ENCODE measurements around the gene PRPSAP2. TPM values are rescaled to one million over a fixed set of nuclear protein-coding genes. Genes with fewer than 3 reads are reported as not detected.
"Not testable (repeated sequence)": the region's sequence is repeated elsewhere in the genome, so short reads cannot be mapped to it uniquely, and the experiment has no call there.

PRPSAP2 gene
- total RNA-seq, 1 donor from 2014 or later: 43.0 TPM

DNA sequence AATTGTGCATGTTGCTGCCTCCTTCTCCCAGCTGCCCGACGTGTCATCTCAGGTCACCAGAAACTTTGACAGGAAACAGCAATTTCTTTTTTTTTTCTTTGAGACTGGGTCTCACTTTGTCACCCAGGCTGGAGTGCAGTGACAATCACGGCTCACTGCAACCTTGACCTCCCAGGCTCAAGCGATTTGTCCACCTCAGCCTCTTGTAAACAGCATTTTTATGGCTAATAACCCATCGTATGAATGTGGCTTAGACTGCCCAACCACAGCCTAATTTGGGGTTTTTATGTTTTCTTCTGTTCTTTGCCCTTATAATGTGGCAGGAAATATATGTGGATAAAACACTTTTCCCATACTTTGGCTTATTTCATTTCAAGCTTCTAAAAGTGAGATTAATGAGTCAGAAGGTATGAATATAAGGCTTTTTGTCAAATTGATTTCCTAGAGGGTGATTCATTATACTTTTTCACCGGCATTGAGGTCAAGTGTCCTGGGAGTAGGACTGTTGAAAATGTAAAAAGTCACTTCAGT is 63.0 kb downstream of the PRPSAP2 start:
- H3K27me3 ChIP-seq (ENCODE audit: control insufficient read depth, insufficient read depth, low read length): no peaks in the 10 kb centered on the region
- no peak for DNase-seq (ENCODE audit: low read depth)
- no peak for TF ChIP-seq CTCF (IDR thresholded peaks at IDR 0.05; ENCODE audit: insufficient read depth, low read length, poor library complexity, severe bottlenecking)
- peaks cover 1% of the 10 kb centered on the region for H3K36me3 ChIP-seq (ENCODE audit: control insufficient read depth, insufficient read depth, low read length)
- H3K4me3 ChIP-seq (ENCODE audit: low read depth, low read length): no peak overlapping the region

DNA sequence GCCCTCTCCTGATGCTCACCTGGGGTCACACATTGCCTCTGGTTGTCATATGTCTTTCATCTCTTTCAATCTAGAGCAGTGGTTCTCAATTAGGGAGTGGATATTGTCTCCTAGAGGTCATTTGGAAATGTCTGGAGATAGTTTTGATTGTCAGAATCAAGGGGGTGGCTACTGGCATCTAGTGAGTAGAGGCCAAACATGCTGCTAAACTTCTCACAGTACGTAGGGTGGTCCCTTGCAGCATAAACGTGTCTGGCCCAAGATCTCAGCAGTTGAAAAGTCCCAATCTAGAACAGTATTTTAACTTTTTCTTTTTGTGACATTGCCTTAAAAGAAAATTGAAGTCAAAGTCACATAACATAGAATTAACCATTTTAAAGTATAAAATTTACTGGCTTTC is 63.6 kb downstream of the PRPSAP2 start:
- no peak overlapping the region for H3K4me3 ChIP-seq (ENCODE audit: low read depth, low read length)
- no peaks in the 10 kb centered on the region for H3K27me3 ChIP-seq (ENCODE audit: control insufficient read depth, insufficient read depth, low read length)
- no peak for DNase-seq (ENCODE audit: low read depth)
- peaks cover 1% of the 10 kb centered on the region for H3K36me3 ChIP-seq (ENCODE audit: control insufficient read depth, insufficient read depth, low read length)
- no peak for TF ChIP-seq CTCF (IDR thresholded peaks at IDR 0.05; ENCODE audit: insufficient read depth, low read length, poor library complexity, severe bottlenecking)

DNA sequence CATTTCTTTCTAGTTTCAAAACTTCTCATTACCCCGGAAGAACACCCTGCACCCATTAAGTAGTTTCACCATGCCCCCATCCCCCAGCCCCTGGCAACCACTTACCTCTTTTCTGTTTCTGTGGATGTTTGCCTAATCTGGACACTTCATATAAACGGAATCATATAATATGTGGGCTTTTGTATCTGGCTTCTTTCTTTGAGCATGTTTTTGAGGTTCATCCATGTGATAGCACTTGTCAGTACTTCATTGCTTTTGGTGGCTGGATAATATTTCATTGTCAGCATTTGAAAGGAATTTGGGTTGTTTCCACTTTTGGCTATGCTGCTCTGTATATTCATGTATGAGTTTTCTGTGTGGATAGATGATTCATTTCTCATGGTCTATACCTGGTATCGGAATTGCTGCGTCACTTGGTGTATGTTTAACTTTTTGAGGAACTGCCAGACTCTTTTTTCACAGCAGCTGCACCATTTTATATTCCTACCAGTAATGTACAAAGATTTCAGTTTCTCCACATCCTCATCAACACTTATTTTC is 64.1 kb downstream of the PRPSAP2 start:
- no peak for TF ChIP-seq CTCF (IDR thresholded peaks at IDR 0.05; ENCODE audit: insufficient read depth, low read length, poor library complexity, severe bottlenecking)
- DNase-seq (ENCODE audit: low read depth): peak; percentile 31
- Histone ChIP-seq H3K27me3 (ENCODE audit: control insufficient read depth, insufficient read depth, low read length) (no peaks in the 10 kb centered on the region), H3K4me3 (ENCODE audit: low read depth, low read length) (no peak overlapping the region), H3K36me3 (ENCODE audit: control insufficient read depth, insufficient read depth, low read length) (peaks cover 1% of the 10 kb centered on the region)

- DNase-seq (ENCODE audit: low read depth); H3K27me3 ChIP-seq (ENCODE audit: control insufficient read depth, insufficient read depth, low read length); H3K36me3 ChIP-seq (ENCODE audit: control insufficient read depth, insufficient read depth, low read length); H3K4me3 ChIP-seq (ENCODE audit: low read depth, low read length): not testable (repeated sequence)
These were observed 64.7 kb downstream of the PRPSAP2 start for GRCh38 chr17:18922596-18922995.

DNA sequence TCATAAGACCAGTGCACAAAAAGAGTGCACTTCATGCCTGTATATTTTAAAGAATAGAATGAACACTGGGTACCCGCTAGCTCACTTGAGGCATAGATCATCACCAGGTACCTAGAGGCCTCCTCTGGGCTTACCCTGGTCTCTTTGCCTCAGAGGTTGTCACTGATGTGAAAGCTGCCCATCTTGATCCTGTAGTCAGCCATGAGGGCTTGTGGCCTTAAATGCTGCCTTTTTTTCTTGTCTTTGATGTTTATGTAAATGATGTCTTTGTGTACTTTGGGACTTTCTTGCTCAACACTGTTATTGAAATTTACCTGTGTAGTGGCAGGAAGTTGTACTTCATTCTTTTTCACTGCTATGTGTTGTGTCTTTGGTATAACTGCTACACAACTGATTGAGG is 67.3 kb downstream of the PRPSAP2 start:
- no peak overlapping the region for H3K4me3 ChIP-seq (ENCODE audit: low read depth, low read length)
- H3K36me3 ChIP-seq (ENCODE audit: control insufficient read depth, insufficient read depth, low read length): no peaks in the 10 kb centered on the region

GRCh38 chr17:18928628-18929125 is 70.7 kb downstream of the PRPSAP2 start:
- Histone ChIP-seq H3K36me3 (ENCODE audit: control insufficient read depth, insufficient read depth, low read length) (no peaks in the 10 kb centered on the region), H3K27me3 (ENCODE audit: control insufficient read depth, insufficient read depth, low read length) (no peaks in the 10 kb centered on the region), H3K4me3 (ENCODE audit: low read depth, low read length) (no peak overlapping the region)
- no peak for DNase-seq (ENCODE audit: low read depth)
- TF ChIP-seq CTCF (IDR thresholded peaks at IDR 0.05; ENCODE audit: insufficient read depth, low read length, poor library complexity, severe bottlenecking): no peak

More for the DNA sequence above, 67.3 kb downstream of the PRPSAP2 start:
- no peaks in the 10 kb centered on the region for H3K27me3 ChIP-seq (ENCODE audit: control insufficient read depth, insufficient read depth, low read length)
- no peak for TF ChIP-seq CTCF (IDR thresholded peaks at IDR 0.05; ENCODE audit: insufficient read depth, low read length, poor library complexity, severe bottlenecking)
- no peak for DNase-seq (ENCODE audit: low read depth)
